Fibroblast of gingiva (primary cell): Measurements from ENCODE around the gene RPP30.
A peak's percentile ranks its signal among the peaks of the same experiment; 100 is the strongest.

Source experiments
- DNase-seq: peaks from one replicate; pipeline ENCODE4 v3.0.0-alpha.2; 2011; ENCODE audit warnings: low read depth

RPP30 gene

DNA sequence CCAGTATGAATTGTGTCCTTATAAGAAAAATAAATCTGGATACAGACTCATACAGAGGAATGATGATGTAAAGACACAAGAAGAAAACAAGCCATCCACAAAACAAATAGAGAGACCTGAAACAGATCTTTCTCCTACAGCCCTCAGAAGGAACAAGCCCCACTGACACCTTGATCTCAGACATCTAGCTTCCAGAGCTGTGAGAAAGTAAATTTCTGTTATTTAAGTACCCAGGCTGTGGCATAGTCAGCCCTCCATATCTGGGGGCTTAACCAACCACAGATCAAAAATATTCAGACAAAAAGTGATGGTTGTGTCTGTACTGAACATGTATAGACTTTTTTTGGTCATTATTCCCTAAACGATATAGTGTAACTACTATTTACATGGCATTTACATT is 73.0 kb downstream of the RPP30 start:
- DNase-seq, result no peak

- no peak for DNase-seq
These were observed 73.8 kb downstream of the RPP30 start for GRCh38 chr10:90945491-90946070.

- DNase-seq, result peak; percentile 38
These were observed 75.5 kb downstream of the RPP30 start for GRCh38 chr10:90947030-90947960.
